PC-9 (cell line): ENCODE measurements around the gene CHURC1. TPM values are rescaled to one million over a fixed set of nuclear protein-coding genes. Genes with fewer than 3 reads are reported as not detected.
A peak's percentile ranks its signal among the peaks of the same experiment; 100 is the strongest.

Experiments
- BruUV-seq: library from RNA; stranded (reverse); fragments of 400-500 nt; replicated peaks from 2 replicates; lab custom pipeline; 2021; lab: Mats Ljungman, UMichigan
- CTCF ChIA-PET: fragments of 300-600 bp; sonication (Branson Sonifier 250); formaldehyde crosslinking; loops from one replicate; lab custom pipeline; 2022; ENCODE audit warnings: antibody characterized with exemption; lab: Charles Lee
- POLR2A ChIA-PET: fragments of 300-600 bp; sonication (Branson Sonifier 250); formaldehyde crosslinking; loops from one replicate; lab custom pipeline; 2022; ENCODE audit warnings: antibody characterized with exemption; ENCODE audit not compliant: unreplicated experiment; lab: Charles Lee
- DNase-seq, 2 experiments: peaks; one replicate each; pipeline versions ENCODE4 v3.0.0 to v3.0.0-alpha.2; 2015 to 2022; ENCODE audit warnings: mixed read lengths in 1 of 2
- H2AFZ ChIP-seq: fragments of 200-600 bp; sonication (generic); 2 replicates; pipeline ENCODE4 v1.8.1; 2017; ENCODE audit warnings: antibody characterized with exemption
- H3F3A ChIP-seq: fragments of 200-600 bp; sonication (generic); 2 replicates; pipeline ENCODE4 v1.8.1; 2017; ENCODE audit warnings: antibody characterized with exemption, mild to moderate bottlenecking, low read depth; ENCODE audit not compliant: insufficient read depth
- H3K27ac ChIP-seq: fragments of 200-600 bp; sonication (generic); 2 replicates; pipeline ENCODE4 v1.6.1; 2016; ENCODE audit warnings: mixed run types
- H3K27me3 ChIP-seq: fragments of 200-600 bp; sonication (generic); 2 replicates; pipeline ENCODE4 v1.6.1; 2016; ENCODE audit warnings: low read depth, mixed run types; ENCODE audit not compliant: insufficient read depth
- H3K36me3 ChIP-seq: fragments of 200-600 bp; sonication (generic); 2 replicates; pipeline ENCODE4 v1.6.1; 2016; ENCODE audit warnings: low read depth, mixed run types
- H3K4me1 ChIP-seq: fragments of 200-600 bp; sonication (generic); replicated peaks from 2 replicates; pipeline ENCODE4 v1.6.1; 2016; ENCODE audit warnings: mixed run types; ENCODE audit not compliant: insufficient read depth
- H3K4me2 ChIP-seq: fragments of 200-600 bp; sonication (generic); 2 replicates; pipeline ENCODE4 v1.6.1; 2017; ENCODE audit warnings: mixed run types
- H3K4me3 ChIP-seq: fragments of 200-600 bp; sonication (generic); 2 replicates; pipeline ENCODE4 v1.6.1; 2016; ENCODE audit warnings: mixed run types
- H3K79me2 ChIP-seq: fragments of 200-600 bp; sonication (generic); 2 replicates; pipeline ENCODE4 v1.6.1; 2017; ENCODE audit warnings: low read depth, mixed run types
- H3K9me2 ChIP-seq: fragments of 200-600 bp; sonication (generic); 2 replicates; pipeline ENCODE4 v1.8.1; 2017; ENCODE audit warnings: mild to moderate bottlenecking; ENCODE audit not compliant: insufficient read depth
- H3K9me3 ChIP-seq: fragments of 200-600 bp; sonication (generic); 2 replicates; pipeline ENCODE4 v1.8.1; 2016; ENCODE audit warnings: low read depth; ENCODE audit not compliant: insufficient read depth
- H4K20me1 ChIP-seq: fragments of 200-600 bp; sonication (generic); 2 replicates; pipeline ENCODE4 v1.8.1; 2017; ENCODE audit not compliant: insufficient read depth
- EZH2 ChIP-seq: fragments of 200-600 bp; sonication (generic); IDR thresholded peaks from 2 replicates; pipeline ENCODE4 v1.8.0; 2017; ENCODE audit warnings: antibody characterized with exemption, low read depth
- intact Hi-C: fragments of 100-400 bp; cut with micrococcal nuclease; formaldehyde crosslinking; loops from one replicate; pipeline ENCODE4 v1.10.0; 2022; ENCODE audit not compliant: unreplicated experiment
- total RNA-seq: library from RNA; stranded (reverse); gene quantifications from 2 replicates; pipeline ENCODE4 v1.2.3, GENCODE V29; 2021
- TF ChIP-seq, protein P1 (sequence below): fragments of 200-600 bp; sonication (generic); conservative IDR thresholded peaks from 2 replicates; pipeline ENCODE4 v1.6.1; 2017; ENCODE audit warnings: mixed run types, antibody characterized with exemption, mild to moderate bottlenecking, moderate library complexity

The CHURC1 gene
- total RNA-seq, 1 experiment from 2014 or later = 91.8 TPM

DNA sequence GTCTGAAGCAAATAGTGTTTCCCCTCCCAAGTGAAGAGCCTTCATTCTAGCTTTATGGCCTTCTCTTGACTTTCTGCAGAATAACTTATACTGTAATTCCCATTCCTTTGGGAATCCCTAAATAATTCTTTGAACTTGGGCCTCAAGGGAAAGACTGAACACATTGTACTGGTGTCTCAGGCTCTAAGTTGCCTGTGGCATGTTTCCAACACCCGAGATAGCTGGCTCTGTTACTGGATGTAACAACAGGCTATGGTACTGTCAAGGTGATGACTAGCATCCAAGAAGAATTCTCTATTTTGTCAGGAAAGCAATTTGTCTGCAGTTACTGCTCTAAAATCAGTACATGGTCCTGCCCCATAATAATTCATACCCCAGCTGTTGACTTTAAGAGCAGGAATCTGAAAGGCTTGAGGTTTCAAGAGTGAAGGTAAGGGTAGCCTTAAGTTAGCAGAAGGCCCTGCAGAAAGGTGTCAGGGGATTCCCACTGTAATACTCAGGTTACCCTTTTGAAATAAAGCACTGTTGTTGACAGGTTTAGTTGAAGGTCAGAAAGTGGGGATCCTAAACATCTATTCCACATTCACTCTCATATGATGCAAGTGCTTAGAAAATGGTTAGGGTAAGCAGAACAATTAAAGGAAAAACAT, 23.0 kb downstream of the CHURC1 start:
- Histone ChIP-seq H3K4me1 (peaks cover 26% of the 10 kb centered on the region), H3K27me3 (no peaks in the 10 kb centered on the region), H3K4me2 (no peak overlapping the region), H3K27ac (peak overlapping the region; percentile 5; the same call in 1 of the 2 replicates), H3K79me2 (peaks cover 37% of the 10 kb centered on the region), H3K9me3 (no peaks in the 10 kb centered on the region), H2AFZ (no peak overlapping the region), H3K36me3 (peaks cover 18% of the 10 kb centered on the region), H3K4me3 (no peak overlapping the region), H3K9me2 (no peaks in the 10 kb centered on the region), H4K20me1 (no peaks in the 10 kb centered on the region), H3F3A (peaks cover 38% of the 10 kb centered on the region)
- ChIA-PET POLR2A (interaction anchor here (1.0 kb wide), 1 partner anchor 12 kb away, joined by 19 read pairs; no protein-coding TSS in a partner anchor), CTCF (interaction anchor here (1.6 kb wide), 1 partner anchor 49 kb away, joined by 3 read pairs; no protein-coding TSS in a partner anchor)
- intact Hi-C loops = loop anchor here (1.0 kb wide), 1 partner anchor 46 kb away; no protein-coding TSS in a partner anchor
- no TSS peak for BruUV-seq
- DNase-seq = no peak
- no peak for TF ChIP-seq EZH2
- TF ChIP-seq, protein P1, sequence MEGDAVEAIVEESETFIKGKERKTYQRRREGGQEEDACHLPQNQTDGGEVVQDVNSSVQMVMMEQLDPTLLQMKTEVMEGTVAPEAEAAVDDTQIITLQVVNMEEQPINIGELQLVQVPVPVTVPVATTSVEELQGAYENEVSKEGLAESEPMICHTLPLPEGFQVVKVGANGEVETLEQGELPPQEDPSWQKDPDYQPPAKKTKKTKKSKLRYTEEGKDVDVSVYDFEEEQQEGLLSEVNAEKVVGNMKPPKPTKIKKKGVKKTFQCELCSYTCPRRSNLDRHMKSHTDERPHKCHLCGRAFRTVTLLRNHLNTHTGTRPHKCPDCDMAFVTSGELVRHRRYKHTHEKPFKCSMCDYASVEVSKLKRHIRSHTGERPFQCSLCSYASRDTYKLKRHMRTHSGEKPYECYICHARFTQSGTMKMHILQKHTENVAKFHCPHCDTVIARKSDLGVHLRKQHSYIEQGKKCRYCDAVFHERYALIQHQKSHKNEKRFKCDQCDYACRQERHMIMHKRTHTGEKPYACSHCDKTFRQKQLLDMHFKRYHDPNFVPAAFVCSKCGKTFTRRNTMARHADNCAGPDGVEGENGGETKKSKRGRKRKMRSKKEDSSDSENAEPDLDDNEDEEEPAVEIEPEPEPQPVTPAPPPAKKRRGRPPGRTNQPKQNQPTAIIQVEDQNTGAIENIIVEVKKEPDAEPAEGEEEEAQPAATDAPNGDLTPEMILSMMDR = no peak

DNA sequence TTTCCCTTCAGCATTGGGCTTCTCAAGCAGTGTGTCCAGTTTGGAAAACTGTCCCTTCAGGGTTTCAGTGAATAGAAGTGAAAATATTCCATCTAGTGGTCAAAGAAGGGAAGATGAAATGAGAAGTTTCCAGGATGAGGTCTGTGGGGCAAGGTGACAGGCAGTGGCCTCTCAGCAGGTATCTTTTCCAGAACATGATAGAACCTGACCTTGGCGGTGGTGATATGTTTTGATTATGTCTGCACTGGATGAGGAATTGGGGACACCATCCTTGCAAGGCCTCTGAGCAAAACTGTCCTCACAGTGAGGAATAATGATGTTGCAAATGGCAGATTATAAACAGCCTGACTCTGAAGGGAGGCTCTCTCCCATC, 23.6 kb downstream of the CHURC1 start:
- peak overlapping the region; percentile 4; the same call in 1 of the 2 replicates for H3K27ac ChIP-seq
- ChIA-PET CTCF (no interaction called here), POLR2A (no interaction called here)
- no peaks in the 10 kb centered on the region for H3K27me3 ChIP-seq
- no peak overlapping the region for H3K4me3 ChIP-seq
- TF ChIP-seq, protein P1 = peak; percentile 63
- TF ChIP-seq EZH2 = no peak
- peaks cover 17% of the 10 kb centered on the region for H3K36me3 ChIP-seq
- peak in 1 of 2 experiments; percentile 42 for DNase-seq
- no peaks in the 10 kb centered on the region for H3K9me2 ChIP-seq
- BruUV-seq = no TSS peak
- peaks cover 38% of the 10 kb centered on the region for H3F3A ChIP-seq
- no peaks in the 10 kb centered on the region for H3K9me3 ChIP-seq
- H2AFZ ChIP-seq = no peak overlapping the region
- peaks cover 26% of the 10 kb centered on the region for H3K4me1 ChIP-seq
- H3K4me2 ChIP-seq = no peak overlapping the region
- peaks cover 40% of the 10 kb centered on the region for H3K79me2 ChIP-seq
- intact Hi-C loops = loop anchor here (1.0 kb wide), 1 partner anchor 45 kb away; no protein-coding TSS in a partner anchor
- H4K20me1 ChIP-seq = no peaks in the 10 kb centered on the region

DNA sequence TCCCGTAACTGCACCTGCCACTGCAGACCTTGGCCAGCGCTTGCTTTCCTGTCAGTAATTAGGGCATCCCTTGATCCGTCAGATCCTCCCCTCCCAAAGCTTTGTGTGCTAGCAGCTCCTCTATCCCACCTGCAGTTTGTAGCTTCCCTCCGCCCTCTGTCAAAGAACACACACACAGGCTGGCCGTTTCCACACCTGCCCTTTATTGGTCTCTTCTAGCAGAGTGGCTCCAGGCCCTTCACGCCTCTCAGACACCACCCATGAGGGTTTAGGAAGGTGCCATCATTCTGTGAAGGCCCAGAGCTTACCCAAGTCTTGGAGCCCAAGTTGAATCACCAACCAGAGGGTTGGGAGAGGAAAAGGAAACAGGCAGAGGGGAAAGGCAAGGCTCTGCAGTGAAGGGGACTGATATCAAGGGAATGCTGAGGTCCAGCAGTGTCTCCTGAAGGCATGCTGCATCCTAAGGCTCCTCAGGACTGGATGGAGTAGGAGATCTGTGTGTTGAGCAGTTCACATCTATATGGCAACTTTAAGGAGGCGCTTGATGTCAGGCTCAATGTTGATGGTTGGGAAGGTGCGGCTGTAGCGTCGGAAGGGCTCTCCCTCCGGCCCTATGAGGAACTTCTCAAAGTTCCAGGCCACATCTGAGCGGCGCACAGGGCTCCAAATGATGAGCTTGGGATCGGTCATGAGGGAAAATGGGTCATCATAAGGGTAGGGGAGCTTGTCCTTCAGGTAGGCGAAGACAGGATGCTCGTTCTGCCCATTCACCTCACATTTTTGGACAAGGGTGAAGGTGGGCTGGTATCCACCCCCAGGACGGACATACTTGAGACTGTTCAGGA, 24.9 kb downstream of the CHURC1 start:
- DNase-seq = no peak
- Histone ChIP-seq H2AFZ (no peak overlapping the region), H3K27me3 (no peaks in the 10 kb centered on the region), H3K36me3 (peaks cover 13% of the 10 kb centered on the region), H3K4me1 (peaks cover 40% of the 10 kb centered on the region), H3K79me2 (peaks cover 40% of the 10 kb centered on the region), H4K20me1 (no peaks in the 10 kb centered on the region), H3F3A (peaks cover 44% of the 10 kb centered on the region), H3K27ac (peak overlapping the region; percentile 9; the same call in 1 of the 2 replicates), H3K9me3 (no peaks in the 10 kb centered on the region), H3K9me2 (no peaks in the 10 kb centered on the region), H3K4me2 (no peak overlapping the region), H3K4me3 (no peak overlapping the region)
- TF ChIP-seq, protein P1 = no peak
- no peak for TF ChIP-seq EZH2
- ChIA-PET POLR2A (interaction anchor here (0.5 to 0.7 kb wide), 5 partner anchors 12 to 1027 kb away, joined by 3 to 26 read pairs (median 7); no protein-coding TSS in a partner anchor), CTCF (interaction anchor here (0.7 to 1.2 kb wide), 3 partner anchors 28 to 81 kb away, joined by 3 to 6 read pairs (median 3); no protein-coding TSS in a partner anchor)
- no TSS peak for BruUV-seq
- intact Hi-C loops = no loop called here
